G401.6 (cell line): ENCODE measurements around the gene MEA1.
"Not testable (repeated sequence)": the region's sequence is repeated elsewhere in the genome, so short reads cannot be mapped to it uniquely, and the experiment has no call there.

Experiments used
- FAIRE-seq: peaks from 2 replicates; lab custom pipeline; 2012; peaks lifted over from hg19 to GRCh38; lab: Jason Lieb, UNC

Gene MEA1

DNA sequence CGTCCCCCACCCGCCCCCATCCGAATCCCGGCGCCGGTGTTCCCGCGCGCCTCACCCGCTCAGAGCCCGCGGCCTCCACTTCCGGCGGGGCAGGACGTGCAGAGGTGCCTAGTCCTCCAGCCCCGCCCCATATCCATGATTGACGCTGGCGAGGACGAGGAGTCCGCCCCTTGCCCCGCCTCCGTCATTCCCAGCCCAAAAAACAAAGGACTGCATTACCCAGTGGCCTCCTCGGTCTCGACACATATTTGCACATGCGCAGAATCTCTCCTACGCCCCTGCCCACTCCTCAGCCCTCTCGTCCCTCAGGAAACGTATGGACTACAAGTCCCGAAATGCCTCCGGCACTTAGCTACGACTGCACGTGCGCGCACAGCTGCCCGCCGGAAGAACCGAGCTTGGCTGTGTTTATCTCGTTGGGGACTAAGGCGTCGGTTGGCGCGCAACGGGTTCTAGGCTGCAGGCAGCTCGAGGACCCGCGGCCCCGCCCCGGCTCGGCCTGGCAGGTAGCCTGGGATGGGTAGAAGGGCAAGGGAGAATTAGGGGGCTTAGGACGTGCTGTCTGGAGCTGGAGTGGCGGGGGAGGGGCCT, at the start of gene MEA1, which contains the start of gene KLHDC3:
TSS of gene MEA1 (minus strand) at position 104 of the 591 bp plus-strand sequence. CDS start 133 bp downstream, outside the sequence.
TSS of gene KLHDC3 (plus strand) at position 407 of the 591 bp plus-strand sequence. CDS start 2,944 bp downstream, outside the sequence.
- FAIRE-seq = peak; percentile 98

DNA sequence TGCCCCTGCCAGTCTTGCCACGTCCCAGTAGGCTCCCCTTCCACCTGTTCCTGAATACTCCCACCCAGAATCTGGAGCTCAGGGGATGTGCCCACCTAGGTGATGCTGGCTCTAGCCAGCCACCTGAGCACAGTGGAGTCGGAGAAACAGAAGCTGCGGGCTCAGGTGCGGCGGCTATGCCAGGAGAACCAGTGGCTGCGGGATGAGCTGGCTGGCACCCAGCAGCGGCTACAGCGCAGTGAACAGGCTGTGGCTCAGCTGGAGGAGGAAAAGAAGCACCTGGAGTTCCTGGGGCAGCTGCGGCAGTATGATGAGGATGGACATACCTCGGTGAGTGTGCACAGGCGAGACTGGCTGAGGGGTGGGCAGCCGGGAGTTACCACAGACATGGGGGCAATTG, 49.1 kb upstream of the MEA1 start:
- no peak for FAIRE-seq

DNA sequence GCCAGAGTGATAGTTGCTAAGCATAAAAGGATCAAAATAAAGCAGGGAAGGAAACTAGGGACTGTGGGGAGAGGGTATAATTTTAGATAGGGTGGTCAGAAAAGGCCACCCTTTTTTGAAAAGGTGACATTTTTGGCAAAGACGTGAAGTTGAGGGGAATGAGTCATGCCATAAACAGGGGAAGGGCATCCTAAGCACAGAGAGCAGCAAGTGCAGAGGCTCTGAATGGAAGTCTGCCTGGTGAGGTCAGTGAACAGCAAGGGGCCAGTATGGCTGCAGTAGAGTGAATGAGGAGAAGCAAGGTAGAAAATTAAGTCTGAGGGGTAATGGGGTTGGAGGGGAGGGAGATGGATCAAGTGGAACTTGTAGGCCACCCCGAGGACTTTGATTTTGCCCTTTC, 48.1 kb upstream of the MEA1 start:
- no peak for FAIRE-seq

GRCh38 chr6:43060755-43061633, 47.2 kb upstream of the MEA1 start:
- FAIRE-seq = no peak

GRCh38 chr6:43060034-43060754, 46.4 kb upstream of the MEA1 start:
- no peak for FAIRE-seq

DNA sequence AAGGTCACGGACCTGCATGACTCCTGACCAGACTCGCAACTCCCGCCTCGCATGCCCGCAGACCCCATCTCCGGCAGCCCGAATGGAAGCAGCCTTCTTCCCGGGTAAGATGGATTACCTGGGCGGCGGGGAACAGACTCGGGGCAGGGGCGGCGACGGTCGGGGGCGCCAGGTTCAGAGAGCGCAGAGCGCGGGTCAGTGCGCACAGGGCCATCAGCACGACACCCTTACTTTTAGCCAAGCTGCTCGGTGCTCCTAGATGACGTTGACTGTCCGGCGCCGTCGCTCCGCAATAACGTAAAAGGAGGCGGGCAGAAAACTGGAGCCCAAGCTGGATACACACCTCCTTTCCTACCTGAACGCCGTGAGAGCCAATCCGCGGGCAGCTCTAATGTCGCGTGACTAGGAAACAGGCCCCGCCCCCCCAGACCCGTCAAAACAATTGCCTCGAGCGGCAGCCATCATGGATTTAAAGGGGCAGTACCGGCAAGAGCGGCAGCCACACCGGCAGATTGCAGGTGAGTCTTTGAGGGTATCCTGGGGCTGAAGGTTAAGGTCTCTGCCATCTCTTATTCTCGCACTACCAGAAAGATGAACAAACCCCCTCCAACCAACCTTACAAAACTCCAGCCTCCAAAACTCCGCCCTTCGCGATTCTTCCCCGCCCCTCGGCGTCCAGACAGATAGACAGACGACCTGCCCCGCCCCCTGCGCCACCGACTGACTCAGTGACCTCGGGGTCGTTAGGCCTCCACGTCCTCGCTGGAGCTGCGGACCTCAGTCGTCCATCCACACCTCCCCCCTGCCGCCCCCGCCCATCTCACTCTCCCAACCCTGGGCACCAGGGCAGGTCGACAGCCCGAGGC, 45.7 kb upstream of the MEA1 start, which contains the start of the genes KLC4 and MRPL2:
TSS of gene KLC4 (plus strand) at position 464 of the 866 bp plus-strand sequence. CDS start 1,705 bp downstream, outside the sequence.
TSS of gene MRPL2 (minus strand) at position 267 of the 866 bp plus-strand sequence. CDS start at position 214, 53 bp downstream.
- peak; percentile 90 for FAIRE-seq

GRCh38 chr6:43058531-43058930, 44.8 kb upstream of the MEA1 start:
- no peak for FAIRE-seq

- FAIRE-seq = no peak
Observed at GRCh38 chr6:43055966-43056365, 42.2 kb upstream of the MEA1 start.

- FAIRE-seq = no peak
Observed at GRCh38 chr6:43054206-43054943, 40.6 kb upstream of the MEA1 start.

GRCh38 chr6:43053545-43054205, 39.9 kb upstream of the MEA1 start, which contains the start of gene CUL7:
TSS of gene CUL7 (minus strand) at chr6:43053851. CDS start at chr6:43052788, 1,063 bp downstream.
- FAIRE-seq = peak; percentile 96

- FAIRE-seq = no peak
Observed at GRCh38 chr6:43052842-43053544, 39.2 kb upstream of the MEA1 start.

- no peak for FAIRE-seq
Observed at GRCh38 chr6:43052225-43052841, 38.6 kb upstream of the MEA1 start.

DNA sequence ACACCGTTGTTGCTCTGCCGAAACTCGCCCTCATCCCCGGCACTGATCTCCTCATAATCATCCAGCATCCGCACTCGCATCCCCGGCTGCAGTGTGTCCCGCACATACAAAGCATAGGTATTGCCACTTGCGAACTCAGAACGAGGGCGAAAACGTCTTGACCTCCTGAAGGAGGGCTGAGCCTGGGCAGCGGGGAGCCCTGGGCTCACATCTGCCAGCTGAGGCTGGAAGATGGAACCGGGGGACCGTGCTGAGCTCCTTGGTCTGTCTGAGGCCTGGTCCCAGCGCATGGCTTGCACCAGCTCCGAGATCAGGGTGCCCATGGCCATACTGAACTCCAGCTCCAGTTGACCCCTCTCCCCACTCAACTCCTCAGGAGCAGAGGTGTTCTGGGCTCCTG, 37.2 kb upstream of the MEA1 start:
- FAIRE-seq = no peak

DNA sequence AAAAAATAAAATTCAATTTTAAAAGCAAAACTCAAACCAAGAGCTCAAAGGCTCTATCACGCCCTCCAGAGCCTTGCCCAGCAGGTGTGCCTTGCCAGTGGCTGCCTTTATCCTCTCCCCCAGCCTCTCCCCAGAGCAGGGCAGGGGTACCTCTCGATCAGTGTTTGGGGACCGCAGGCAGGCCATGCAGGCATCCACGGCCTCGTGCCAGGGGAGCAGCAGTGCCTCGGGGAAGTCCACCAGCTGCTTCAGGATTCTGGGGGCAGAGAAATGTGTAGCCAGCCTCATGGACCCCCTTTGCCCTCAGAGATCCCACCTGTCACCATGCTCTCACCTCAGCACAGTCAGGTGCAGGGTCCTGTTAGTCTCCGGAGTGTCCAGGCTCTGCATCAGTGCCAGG, 34.3 kb upstream of the MEA1 start:
- FAIRE-seq = no peak

DNA sequence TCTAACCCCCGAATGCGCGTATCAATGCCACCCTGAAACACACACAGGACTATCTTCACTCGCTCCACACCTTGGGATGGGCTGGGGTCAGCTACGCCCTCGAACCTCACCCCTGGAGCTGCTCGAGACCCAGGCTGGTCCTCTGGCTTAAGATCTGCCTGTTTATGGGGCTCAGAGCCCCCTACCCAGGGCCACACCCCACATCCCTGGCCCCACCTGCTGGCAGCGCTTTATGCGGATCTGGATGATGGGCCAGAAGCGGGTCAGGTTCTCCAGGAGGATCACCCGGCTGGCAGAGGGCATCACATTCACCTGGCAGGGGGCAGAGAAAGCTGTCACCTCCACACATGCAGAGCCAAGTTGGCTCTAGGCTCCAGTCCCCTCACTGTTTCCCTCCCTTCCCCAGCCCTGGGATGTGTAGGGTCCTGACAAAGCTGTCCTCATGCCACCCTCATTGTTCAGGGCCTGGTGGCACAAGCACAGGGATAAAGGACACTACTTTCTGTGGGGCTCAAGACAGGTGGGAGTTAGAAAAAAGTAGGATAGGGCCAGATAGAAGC, 31.7 kb upstream of the MEA1 start:
- FAIRE-seq = no peak

GRCh38 chr6:43043310-43043709, 29.6 kb upstream of the MEA1 start:
- no peak for FAIRE-seq

DNA sequence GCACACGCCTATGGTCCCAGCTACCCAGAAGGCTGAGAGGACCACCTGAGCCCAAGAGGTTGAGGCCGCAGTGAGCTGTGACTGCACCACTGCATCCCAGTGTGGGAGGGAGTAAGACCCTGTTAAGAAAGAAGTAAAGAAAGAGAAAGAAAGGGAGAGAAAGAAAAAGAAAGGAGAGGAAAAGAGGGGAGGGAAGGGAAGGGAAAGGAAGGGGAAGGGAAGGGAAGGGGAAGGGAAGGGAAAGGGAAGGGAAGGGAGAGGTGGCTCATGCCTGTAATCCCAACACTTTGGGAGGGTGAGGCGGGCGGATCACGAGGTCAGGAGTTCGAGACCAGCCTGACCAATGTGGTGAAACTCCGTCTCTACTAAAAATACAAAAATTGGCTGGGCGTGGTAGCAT, 27.7 kb upstream of the MEA1 start:
- not testable (repeated sequence) for FAIRE-seq

DNA sequence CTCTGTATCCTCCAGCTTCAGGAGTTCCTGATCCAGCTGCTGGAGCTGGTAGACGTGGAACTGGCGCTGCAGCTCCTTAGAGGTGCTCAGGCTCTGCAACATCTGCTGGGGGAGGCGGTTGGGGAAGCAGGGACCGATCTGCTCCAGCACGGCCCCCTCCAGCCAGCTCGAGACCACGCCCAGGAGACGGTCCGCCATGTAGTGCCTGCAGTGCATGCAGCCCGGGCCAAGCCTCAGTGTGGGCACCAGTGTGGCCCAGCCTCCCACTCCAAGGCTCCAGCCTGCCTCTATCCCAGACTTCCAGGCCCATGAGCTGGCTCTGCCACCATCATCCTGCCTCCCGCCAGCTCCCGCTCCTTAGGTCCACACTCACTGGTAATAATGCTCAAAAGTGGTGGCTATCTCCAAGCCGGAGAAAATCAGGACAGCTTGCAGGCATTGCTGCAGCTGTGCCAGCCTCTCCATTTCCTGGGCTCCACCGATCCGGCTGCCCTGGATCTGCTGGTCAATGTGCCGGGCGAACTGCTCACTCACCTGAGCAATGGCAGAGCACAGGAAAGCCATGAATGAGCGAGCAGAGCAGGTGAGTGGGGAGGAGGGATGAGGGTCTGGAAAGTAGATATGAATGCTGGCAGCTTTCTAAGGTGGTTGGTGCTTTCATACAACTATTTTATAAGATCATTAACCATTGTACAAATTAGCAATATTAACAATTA, 27.0 kb upstream of the MEA1 start:
- FAIRE-seq = no peak
